HG02852 (cell line): ENCODE data around the gene OR6M1.

ENCODE experiments used
- ATAC-seq: cut with Tn5 transposase; IDR thresholded peaks from one replicate; pipeline ENCODE4 v1.9.1; 2021; ENCODE audit warnings: mild to moderate bottlenecking, moderate library complexity; ENCODE audit not compliant: unreplicated experiment

The OR6M1 gene

GRCh38 chr11:123806249-123806648 is at the start of gene OR6M1:
Gene OR6M1 (minus strand): TSS chr11:123806349. CDS start chr11:123806349, 0 bp downstream.
- ATAC-seq: no peak

DNA sequence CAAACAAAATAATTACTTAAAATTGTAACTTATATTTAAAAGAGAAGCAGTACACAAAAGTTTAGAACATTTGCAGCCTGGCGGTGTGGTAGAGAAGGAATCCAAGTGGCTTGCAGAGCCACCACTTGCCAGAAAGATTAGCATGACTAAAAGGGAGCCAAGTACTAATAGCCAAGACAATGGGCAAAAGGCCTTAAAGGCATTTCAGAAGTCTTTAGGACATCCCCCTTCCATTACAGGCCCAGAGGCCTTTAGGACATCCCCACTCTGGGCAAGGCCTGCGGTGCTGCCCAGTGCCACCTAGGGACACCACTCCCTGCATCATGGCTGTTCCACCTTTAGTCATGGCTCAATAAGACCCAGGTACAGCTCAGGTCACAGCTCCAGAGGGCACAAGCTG is 46.9 kb upstream of the OR6M1 start:
- ATAC-seq: no peak

- ATAC-seq: no peak
Measured at GRCh38 chr11:123852321-123852720, 46.2 kb upstream of the OR6M1 start.

GRCh38 chr11:123851110-123851509 is 45.0 kb upstream of the OR6M1 start:
- ATAC-seq: no peak

GRCh38 chr11:123841174-123841573 is 35.0 kb upstream of the OR6M1 start:
- no peak for ATAC-seq

- ATAC-seq: no peak
Measured at GRCh38 chr11:123839131-123839530, 33.0 kb upstream of the OR6M1 start.

DNA sequence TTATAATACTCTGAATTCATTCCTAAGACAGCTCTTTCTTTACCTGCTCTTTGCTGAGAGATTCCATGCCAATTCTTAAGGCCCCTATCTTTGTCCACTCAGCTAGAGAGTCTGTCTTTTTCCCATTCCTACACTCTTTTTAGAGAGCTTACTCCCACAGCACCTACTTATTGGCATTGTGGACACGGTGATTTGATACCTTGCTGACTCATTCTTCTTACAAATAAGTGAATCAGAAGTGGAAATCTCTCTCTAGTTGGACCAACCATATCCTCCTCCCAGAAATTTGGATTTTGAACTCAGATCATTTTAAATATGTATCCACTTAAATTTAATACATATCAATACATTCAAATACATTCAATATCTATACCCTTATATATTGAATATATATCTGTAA is 32.5 kb upstream of the OR6M1 start:
- no peak for ATAC-seq

GRCh38 chr11:123838199-123838598 is 32.0 kb upstream of the OR6M1 start:
- no peak for ATAC-seq

DNA sequence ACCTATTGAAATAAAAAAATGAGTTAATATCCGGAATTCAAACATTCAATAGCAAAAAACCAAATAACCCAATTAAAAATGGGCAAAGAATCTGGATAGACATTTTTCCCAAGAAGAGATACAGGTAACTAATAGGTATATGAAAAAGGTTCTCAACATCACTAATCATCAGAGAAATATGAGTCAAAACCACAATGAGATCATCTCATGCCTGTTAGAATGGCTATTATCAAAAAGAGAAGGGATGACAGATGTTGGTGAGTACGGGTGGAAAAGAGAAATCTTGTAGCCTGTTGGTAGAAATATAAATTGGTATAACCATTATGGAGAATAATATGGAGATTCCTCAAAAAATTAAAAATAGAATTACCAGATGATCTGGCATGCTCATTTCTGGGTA is 26.9 kb upstream of the OR6M1 start:
- no peak for ATAC-seq

- ATAC-seq: no peak
Measured at GRCh38 chr11:123829745-123830144, 23.6 kb upstream of the OR6M1 start.

DNA sequence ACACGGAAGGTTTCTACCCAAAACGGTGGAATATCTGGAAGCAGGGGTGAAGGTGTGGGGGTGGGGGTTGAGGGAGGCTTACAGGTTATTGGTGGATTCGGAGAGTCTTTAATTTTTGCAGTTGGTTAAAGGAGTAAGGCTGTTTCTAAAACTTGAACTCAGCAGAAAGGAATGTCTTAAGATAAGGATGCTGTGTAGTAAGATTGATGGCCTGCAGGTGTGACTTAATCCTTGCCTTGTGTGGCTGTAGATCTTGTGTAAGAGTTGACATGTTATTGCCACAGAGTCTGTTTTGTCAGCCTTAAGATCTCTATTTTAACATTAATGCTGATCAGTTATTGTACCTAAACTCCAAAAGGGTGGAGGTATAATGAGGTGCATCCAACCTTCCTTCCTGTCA is 16.4 kb upstream of the OR6M1 start:
- ATAC-seq: no peak

- ATAC-seq: no peak
Measured at GRCh38 chr11:123822032-123822431, 15.9 kb upstream of the OR6M1 start.

- ATAC-seq: no peak
Measured at GRCh38 chr11:123815122-123815521, 9.0 kb upstream of the OR6M1 start.

GRCh38 chr11:123801765-123802164 is 4.4 kb downstream of the OR6M1 start:
- ATAC-seq: no peak

DNA sequence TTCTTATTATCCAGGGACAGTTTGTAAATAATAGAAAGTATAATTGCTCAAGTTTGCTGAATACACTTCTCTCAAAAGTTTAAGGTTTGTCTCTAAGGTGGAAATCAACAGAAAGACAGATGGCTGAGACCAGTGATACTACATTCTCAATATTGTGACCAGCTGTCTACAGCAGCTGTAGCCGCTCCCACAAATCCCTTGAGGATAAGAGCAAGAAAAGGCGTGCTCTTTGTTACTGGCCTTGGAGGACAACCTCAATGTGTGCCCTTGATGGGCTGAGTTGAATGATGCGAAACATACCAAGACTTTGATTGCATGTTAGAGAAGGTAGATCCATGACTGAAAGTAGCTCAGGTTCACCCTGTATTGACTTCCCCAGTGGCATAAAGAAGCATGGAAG is 6.1 kb downstream of the OR6M1 start:
- ATAC-seq: no peak

GRCh38 chr11:123799438-123799837 is 6.7 kb downstream of the OR6M1 start:
- ATAC-seq: no peak

DNA sequence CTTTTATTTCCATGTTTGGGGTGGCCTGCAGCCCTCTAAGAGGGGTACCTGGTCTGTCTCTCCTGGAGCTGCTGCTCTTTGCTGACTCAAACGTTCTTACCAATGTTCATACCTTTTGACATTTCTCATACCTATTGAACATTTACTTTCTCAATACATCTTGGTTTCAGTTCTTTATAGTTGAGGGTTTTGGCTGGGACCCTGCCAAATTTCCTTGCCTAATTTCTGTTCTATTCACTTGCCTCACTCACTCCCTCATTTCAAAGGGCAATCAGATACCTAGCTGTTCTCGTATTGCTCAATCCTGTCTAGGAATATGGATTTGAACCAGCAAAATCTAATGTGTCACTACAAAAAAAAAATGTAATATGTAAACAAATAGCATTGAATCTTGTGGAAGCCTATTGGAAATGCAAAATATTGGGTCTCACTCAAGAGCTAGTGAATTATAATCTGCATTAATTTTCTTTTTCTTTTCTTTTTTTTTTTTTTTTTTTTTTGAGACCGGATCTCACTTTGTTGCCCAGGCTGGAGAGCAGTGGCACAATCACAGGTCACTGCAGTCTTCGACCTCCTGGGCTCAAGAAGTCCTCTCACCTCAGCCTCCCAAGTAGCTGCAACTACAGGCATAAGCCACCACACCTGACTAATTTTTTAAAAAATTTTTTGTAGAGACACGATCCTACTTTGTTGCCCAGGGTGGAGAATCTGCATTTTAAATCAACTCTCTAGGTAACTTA is 7.5 kb downstream of the OR6M1 start:
- no peak for ATAC-seq

- ATAC-seq: no peak
Measured at GRCh38 chr11:123798079-123798478, 8.1 kb downstream of the OR6M1 start.

- ATAC-seq: no peak
Measured at GRCh38 chr11:123797541-123797940, 8.6 kb downstream of the OR6M1 start.

- ATAC-seq: no peak
Measured at GRCh38 chr11:123797114-123797513, 9.0 kb downstream of the OR6M1 start.

DNA sequence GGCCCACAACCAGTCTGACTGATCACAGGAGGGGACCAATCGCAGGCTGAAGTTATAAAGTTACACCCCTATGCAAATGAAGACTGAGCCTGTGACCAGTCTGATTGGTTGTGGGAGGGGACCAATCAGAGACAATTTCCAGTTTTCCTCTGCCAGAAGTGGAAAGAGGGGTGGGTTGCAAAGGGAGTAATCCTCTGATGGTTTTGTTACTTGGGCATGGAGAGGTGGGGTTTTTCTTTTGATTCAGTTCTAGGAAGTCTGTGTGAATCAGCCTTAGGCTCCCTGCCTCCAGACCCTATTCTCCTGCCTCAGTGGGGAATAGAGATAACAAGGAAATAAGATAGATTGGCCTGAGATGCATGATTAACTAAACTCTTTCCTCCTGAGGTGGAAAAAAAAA is 9.9 kb downstream of the OR6M1 start:
- no peak for ATAC-seq

- no peak for ATAC-seq
Measured at GRCh38 chr11:123783536-123783935, 22.6 kb downstream of the OR6M1 start.

DNA sequence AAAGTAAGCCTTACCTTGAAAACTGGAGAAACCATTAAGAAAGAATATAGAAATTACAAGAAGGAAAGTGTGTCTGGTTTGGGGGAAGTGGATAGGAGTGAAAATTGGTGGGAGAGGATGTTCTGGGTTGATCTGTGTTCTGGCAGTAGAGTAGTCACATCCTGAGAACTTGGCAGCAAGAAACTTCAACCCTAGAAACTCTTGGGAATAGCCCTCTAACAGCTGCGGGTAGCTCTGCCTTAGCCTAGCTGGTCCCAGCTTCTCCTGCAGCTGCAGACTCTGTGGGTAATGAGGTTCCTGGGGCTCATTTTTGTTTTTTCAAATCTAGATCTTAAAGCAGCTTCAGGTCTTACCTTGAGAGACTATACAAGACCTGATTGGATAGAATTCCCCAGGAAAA is 27.6 kb downstream of the OR6M1 start:
- no peak for ATAC-seq
